Measurements from ENCODE around the gene ZBTB17.

GRCh38 chr1:15998929-15999328, 23.0 kb upstream of the ZBTB17 start:
- TF ChIP-seq CTCF (conservative IDR thresholded peaks at IDR 0.05) = no peak
- TF ChIP-seq EZH2 (IDR thresholded peaks at IDR 0.05; ENCODE audit: low read depth) = no peak
